Neural cell (in vitro differentiated cells): ENCODE results near the gene OR1N2. TPM values are rescaled to one million over a fixed set of nuclear protein-coding genes. Genes with fewer than 3 reads are reported as not detected.

Source experiments
- H2AFZ ChIP-seq: fragments of 200-600, 300-800 bp; sonication (generic), shearing (Covaris generic); 2 replicates; pipeline ENCODE4 v1.6.0; 2014; ENCODE audit warnings: low read depth, mild to moderate bottlenecking, antibody characterized with exemption, low read length, moderate library complexity
- H3F3A ChIP-seq: fragments of 200-600 bp; shearing (Covaris generic); 2 replicates; pipeline ENCODE4 v1.6.1; 2016; ENCODE audit warnings: mild to moderate bottlenecking, moderate library complexity, mixed read lengths, antibody characterized with exemption, low read length; ENCODE audit not compliant: insufficient read depth, poor library complexity, severe bottlenecking
- H3K27ac ChIP-seq: fragments of 200-600, 300-800 bp; sonication (generic), shearing (Covaris generic); 2 replicates; pipeline ENCODE4 v1.5.1; 2014; ENCODE audit warnings: mild to moderate bottlenecking, low read length, moderate library complexity
- H3K27me3 ChIP-seq: fragments of 300-800, 200-600 bp; sonication (generic), shearing (Covaris generic); 2 replicates; pipeline ENCODE4 v1.6.0; 2014; ENCODE audit warnings: mild to moderate bottlenecking, low read depth, low read length, moderate library complexity; ENCODE audit not compliant: insufficient read depth
- H3K36me3 ChIP-seq: fragments of 300-800, 200-600 bp; sonication (generic), shearing (Covaris generic); 2 replicates; pipeline ENCODE4 v1.5.1; 2014; ENCODE audit warnings: mild to moderate bottlenecking, antibody characterized with exemption, low read length, moderate library complexity; ENCODE audit not compliant: insufficient read depth
- H3K4me2 ChIP-seq: fragments of 300-800, 200-600 bp; sonication (generic), shearing (Covaris generic); 2 replicates; pipeline ENCODE4 v1.6.0; 2014; ENCODE audit warnings: mild to moderate bottlenecking, low read length
- H3K4me3 ChIP-seq: fragments of 300-800, 200-600 bp; sonication (generic), shearing (Covaris generic); 2 replicates; pipeline ENCODE4 v1.5.1; 2014; ENCODE audit warnings: mild to moderate bottlenecking, low read length, moderate library complexity
- H3K79me2 ChIP-seq: fragments of 200-600 bp; shearing (Covaris generic); replicated peaks from 2 replicates; pipeline ENCODE4 v1.6.0; 2014; ENCODE audit warnings: mild to moderate bottlenecking, low read length, moderate library complexity; ENCODE audit not compliant: insufficient read depth
- H3K9ac ChIP-seq: fragments of 300-800, 200-600 bp; sonication (generic), shearing (Covaris generic); 2 replicates; pipeline ENCODE4 v1.6.1; 2016; ENCODE audit warnings: mild to moderate bottlenecking, low read length, mixed read lengths
- H3K9me2 ChIP-seq: fragments of 200-600 bp; shearing (Covaris generic); 2 replicates; pipeline ENCODE4 v1.6.1; 2016; ENCODE audit warnings: mild to moderate bottlenecking, low read length, mixed read lengths; ENCODE audit not compliant: insufficient read depth
- H3K9me3 ChIP-seq: fragments of 200-600, 300-800 bp; sonication (generic), shearing (Covaris generic); 2 replicates; pipeline ENCODE4 v1.6.1; 2016; ENCODE audit warnings: mild to moderate bottlenecking, mixed run types, low read length, moderate library complexity, mixed read lengths
- H4K20me1 ChIP-seq: fragments of 200-600 bp; shearing (Covaris generic); 2 replicates; pipeline ENCODE4 v1.6.1; 2016; ENCODE audit warnings: mild to moderate bottlenecking, mixed run types; ENCODE audit not compliant: insufficient read depth
- EP300 ChIP-seq: fragments of 450-650 bp; conservative IDR thresholded peaks from 2 replicates; pipeline ENCODE4 v1.6.1; 2014; ENCODE audit warnings: antibody characterized with exemption, mild to moderate bottlenecking, moderate library complexity; ENCODE audit not compliant: poor library complexity, severe bottlenecking
- EZH2 ChIP-seq: fragments of 200-600, 300-800 bp; shearing (Covaris generic), sonication (generic); IDR thresholded peaks from 2 replicates; pipeline ENCODE4 v1.6.1; 2014; ENCODE audit warnings: antibody characterized with exemption, low read length, borderline replicate concordance, mild to moderate bottlenecking; ENCODE audit not compliant: insufficient read depth, poor library complexity, severe bottlenecking
- MXI1 ChIP-seq: fragments of 450-650 bp; conservative IDR thresholded peaks from 2 replicates; pipeline ENCODE4 v1.6.1; 2014; ENCODE audit warnings: antibody characterized with exemption, mild to moderate bottlenecking; ENCODE audit not compliant: poor library complexity, severe bottlenecking
- POLR2AphosphoS5 ChIP-seq: IDR thresholded peaks from 2 replicates; pipeline ENCODE4 v1.6.1; 2012
- RAD21 ChIP-seq: fragments of 450-650 bp; conservative IDR thresholded peaks from 2 replicates; pipeline ENCODE4 v1.6.1; 2014; ENCODE audit warnings: antibody characterized with exemption, mild to moderate bottlenecking, moderate library complexity
- SMC3 ChIP-seq: fragments of 450-650 bp; conservative IDR thresholded peaks from 2 replicates; pipeline ENCODE4 v1.6.1; 2014; ENCODE audit warnings: antibody characterized with exemption, mild to moderate bottlenecking, moderate library complexity; ENCODE audit not compliant: poor library complexity
- TAF1 ChIP-seq: IDR thresholded peaks from 2 replicates; pipeline ENCODE4 v1.6.1; 2012; ENCODE audit warnings: low read depth
- polyA plus RNA-seq: library from polyadenylated mRNA; depleted of rRNA; stranded (reverse); fragments of >200 nt; gene quantifications from 2 replicates; pipeline ENCODE4 v1.2.3, GENCODE V29; 2014
- TF ChIP-seq, protein P1 (sequence below): fragments of 450-650 bp; IDR thresholded peaks from 2 replicates; pipeline ENCODE4 v1.5.1; 2014; ENCODE audit warnings: antibody characterized with exemption, mild to moderate bottlenecking, moderate library complexity; ENCODE audit not compliant: poor library complexity, severe bottlenecking
- TF ChIP-seq, protein P2 (sequence below): IDR thresholded peaks from 2 replicates; pipeline ENCODE4 v1.6.1; 2012; ENCODE audit warnings: borderline replicate concordance

OR1N2 gene
- polyA plus RNA-seq, 1 donor from 2014 or later = not detected

DNA sequence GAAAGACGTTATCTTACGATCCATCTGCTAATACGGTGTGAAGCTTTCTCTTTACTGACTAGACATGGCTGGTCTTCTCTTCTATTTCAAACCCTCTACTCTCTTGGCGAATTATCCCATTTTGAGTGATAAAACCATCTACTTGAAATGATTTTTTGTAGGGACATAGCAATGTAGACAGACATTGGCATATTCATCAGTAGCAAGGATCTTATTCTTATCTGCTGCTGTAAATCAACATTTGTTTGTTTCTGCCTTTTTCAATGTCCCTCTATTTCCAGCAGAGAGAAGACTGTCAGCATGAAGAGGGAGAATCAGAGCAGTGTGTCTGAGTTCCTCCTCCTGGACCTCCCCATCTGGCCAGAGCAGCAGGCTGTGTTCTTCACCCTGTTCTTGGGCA, 34.1 kb upstream of the OR1N2 start, which contains the start of gene OR1J4:
TSS of gene OR1J4 (plus strand) at position 301 of the 400 bp plus-strand sequence. CDS start at position 301, 0 bp downstream.
- H3K36me3 ChIP-seq = no peaks in the 10 kb centered on the region
- no peak for TF ChIP-seq POLR2AphosphoS5
- no peak for TF ChIP-seq EZH2
- TF ChIP-seq, protein P1, sequence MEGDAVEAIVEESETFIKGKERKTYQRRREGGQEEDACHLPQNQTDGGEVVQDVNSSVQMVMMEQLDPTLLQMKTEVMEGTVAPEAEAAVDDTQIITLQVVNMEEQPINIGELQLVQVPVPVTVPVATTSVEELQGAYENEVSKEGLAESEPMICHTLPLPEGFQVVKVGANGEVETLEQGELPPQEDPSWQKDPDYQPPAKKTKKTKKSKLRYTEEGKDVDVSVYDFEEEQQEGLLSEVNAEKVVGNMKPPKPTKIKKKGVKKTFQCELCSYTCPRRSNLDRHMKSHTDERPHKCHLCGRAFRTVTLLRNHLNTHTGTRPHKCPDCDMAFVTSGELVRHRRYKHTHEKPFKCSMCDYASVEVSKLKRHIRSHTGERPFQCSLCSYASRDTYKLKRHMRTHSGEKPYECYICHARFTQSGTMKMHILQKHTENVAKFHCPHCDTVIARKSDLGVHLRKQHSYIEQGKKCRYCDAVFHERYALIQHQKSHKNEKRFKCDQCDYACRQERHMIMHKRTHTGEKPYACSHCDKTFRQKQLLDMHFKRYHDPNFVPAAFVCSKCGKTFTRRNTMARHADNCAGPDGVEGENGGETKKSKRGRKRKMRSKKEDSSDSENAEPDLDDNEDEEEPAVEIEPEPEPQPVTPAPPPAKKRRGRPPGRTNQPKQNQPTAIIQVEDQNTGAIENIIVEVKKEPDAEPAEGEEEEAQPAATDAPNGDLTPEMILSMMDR = no peak
- no peak for TF ChIP-seq TAF1
- TF ChIP-seq MXI1 = no peak
- TF ChIP-seq RAD21 = no peak
- no peak for TF ChIP-seq EP300
- no peak for TF ChIP-seq SMC3
- TF ChIP-seq, protein P2, sequence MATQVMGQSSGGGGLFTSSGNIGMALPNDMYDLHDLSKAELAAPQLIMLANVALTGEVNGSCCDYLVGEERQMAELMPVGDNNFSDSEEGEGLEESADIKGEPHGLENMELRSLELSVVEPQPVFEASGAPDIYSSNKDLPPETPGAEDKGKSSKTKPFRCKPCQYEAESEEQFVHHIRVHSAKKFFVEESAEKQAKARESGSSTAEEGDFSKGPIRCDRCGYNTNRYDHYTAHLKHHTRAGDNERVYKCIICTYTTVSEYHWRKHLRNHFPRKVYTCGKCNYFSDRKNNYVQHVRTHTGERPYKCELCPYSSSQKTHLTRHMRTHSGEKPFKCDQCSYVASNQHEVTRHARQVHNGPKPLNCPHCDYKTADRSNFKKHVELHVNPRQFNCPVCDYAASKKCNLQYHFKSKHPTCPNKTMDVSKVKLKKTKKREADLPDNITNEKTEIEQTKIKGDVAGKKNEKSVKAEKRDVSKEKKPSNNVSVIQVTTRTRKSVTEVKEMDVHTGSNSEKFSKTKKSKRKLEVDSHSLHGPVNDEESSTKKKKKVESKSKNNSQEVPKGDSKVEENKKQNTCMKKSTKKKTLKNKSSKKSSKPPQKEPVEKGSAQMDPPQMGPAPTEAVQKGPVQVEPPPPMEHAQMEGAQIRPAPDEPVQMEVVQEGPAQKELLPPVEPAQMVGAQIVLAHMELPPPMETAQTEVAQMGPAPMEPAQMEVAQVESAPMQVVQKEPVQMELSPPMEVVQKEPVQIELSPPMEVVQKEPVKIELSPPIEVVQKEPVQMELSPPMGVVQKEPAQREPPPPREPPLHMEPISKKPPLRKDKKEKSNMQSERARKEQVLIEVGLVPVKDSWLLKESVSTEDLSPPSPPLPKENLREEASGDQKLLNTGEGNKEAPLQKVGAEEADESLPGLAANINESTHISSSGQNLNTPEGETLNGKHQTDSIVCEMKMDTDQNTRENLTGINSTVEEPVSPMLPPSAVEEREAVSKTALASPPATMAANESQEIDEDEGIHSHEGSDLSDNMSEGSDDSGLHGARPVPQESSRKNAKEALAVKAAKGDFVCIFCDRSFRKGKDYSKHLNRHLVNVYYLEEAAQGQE = no peak
- no peaks in the 10 kb centered on the region for H4K20me1 ChIP-seq
- no peaks in the 10 kb centered on the region for H3F3A ChIP-seq
- H3K9ac ChIP-seq = no peak within 1 kb of the TSS
- no peaks in the 10 kb centered on the region for H3K79me2 ChIP-seq
- H3K27ac ChIP-seq = no peak within 1 kb of the TSS
- no peak within 1 kb of the TSS for H2AFZ ChIP-seq
- H3K9me3 ChIP-seq = no peaks in the 10 kb centered on the region
- H3K4me3 ChIP-seq = no peak within 1 kb of the TSS
- no peaks in the 10 kb centered on the region for H3K9me2 ChIP-seq
- no peaks in the 10 kb centered on the region for H3K27me3 ChIP-seq
- H3K4me2 ChIP-seq = no peak within 1 kb of the TSS

DNA sequence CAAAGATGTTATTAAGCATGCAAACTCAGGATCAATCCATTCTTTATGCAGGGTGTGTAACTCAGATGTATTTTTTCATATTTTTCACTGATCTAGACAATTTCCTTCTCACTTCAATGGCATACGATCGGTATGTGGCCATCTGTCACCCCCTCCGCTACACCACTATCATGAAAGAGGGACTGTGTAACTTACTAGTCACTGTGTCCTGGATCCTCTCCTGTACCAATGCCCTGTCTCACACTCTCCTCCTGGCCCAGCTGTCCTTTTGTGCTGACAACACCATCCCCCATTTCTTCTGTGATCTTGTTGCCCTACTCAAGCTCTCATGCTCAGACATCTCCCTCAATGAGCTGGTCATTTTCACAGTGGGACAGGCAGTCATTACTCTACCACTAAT, 33.5 kb upstream of the OR1N2 start:
- H3K27ac ChIP-seq = no peak overlapping the region
- H3K4me2 ChIP-seq = no peak overlapping the region
- no peaks in the 10 kb centered on the region for H4K20me1 ChIP-seq
- no peaks in the 10 kb centered on the region for H3K9me3 ChIP-seq
- no peak overlapping the region for H2AFZ ChIP-seq
- TF ChIP-seq, protein P1 = no peak
- TF ChIP-seq MXI1 = no peak
- TF ChIP-seq, protein P2 = no peak
- TF ChIP-seq SMC3 = no peak
- TF ChIP-seq EZH2 = no peak
- TF ChIP-seq EP300 = no peak
- no peaks in the 10 kb centered on the region for H3K9me2 ChIP-seq
- H3K36me3 ChIP-seq = no peaks in the 10 kb centered on the region
- H3F3A ChIP-seq = no peaks in the 10 kb centered on the region
- no peak overlapping the region for H3K4me3 ChIP-seq
- H3K79me2 ChIP-seq = no peaks in the 10 kb centered on the region
- H3K9ac ChIP-seq = no peak overlapping the region
- H3K27me3 ChIP-seq = no peaks in the 10 kb centered on the region
